ENCODE data around the gene NUP214.

GRCh38 chr9:131099102-131099606, 26.2 kb upstream of the NUP214 start:
- TF ChIP-seq FOXK2 (IDR thresholded peaks at IDR 0.05) (no peak), NFRKB (IDR thresholded peaks at IDR 0.05) (no peak), FOXM1 (IDR thresholded peaks at IDR 0.05; ENCODE audit: borderline replicate concordance) (no peak), FOXA1 (IDR thresholded peaks at IDR 0.05) (no peak), SUZ12 (IDR thresholded peaks at IDR 0.05) (no peak), SP1 (IDR thresholded peaks at IDR 0.05) (no peak), ZNF384 (IDR thresholded peaks at IDR 0.05) (no peak)
